K562 (cell line): ENCODE results near the gene N4BP2. TPM values are rescaled to one million over a fixed set of nuclear protein-coding genes. Genes with fewer than 3 reads are reported as not detected.

Experiments used
- JUN ChIP-seq, 2 experiments: sonication (generic) in 1 of 2; formaldehyde crosslinking in 1 of 2; IDR thresholded peaks; 2 replicates each; pipeline versions ENCODE4 v1.6.1 to v1.8.0; 2012 to 2022; ENCODE audit warnings: borderline replicate concordance in 2 of 2, mild to moderate bottlenecking in 2 of 2, improper control_type of control experiment in 1 of 2, low read depth in 1 of 2, low read length in 1 of 2, missing genetic modification reagents in 1 of 2
- KDM1A ChIP-seq, 2 experiments: fragments of 450-650 bp; IDR thresholded peaks; 2 replicates each; pipeline ENCODE4 v1.6.1; 2016; ENCODE audit warnings: mild to moderate bottlenecking in 2 of 2
- MIER1 ChIP-seq: fragments of 450-650 bp; IDR thresholded peaks from 2 replicates; pipeline ENCODE4 v1.6.1; 2016; ENCODE audit warnings: antibody characterized with exemption, mild to moderate bottlenecking, low read depth
- NR1H2 ChIP-seq: sonication (generic); formaldehyde crosslinking; IDR thresholded peaks from 2 replicates; pipeline ENCODE4 v1.4.0; 2020; ENCODE audit warnings: mild to moderate bottlenecking, missing genetic modification reagents
- PHB ChIP-seq: fragments of 250-450 bp; sonication (Bioruptor Pico); IDR thresholded peaks from 2 replicates; pipeline ENCODE4 v1.5.0; 2021
- SREBF1 ChIP-seq: fragments of 150-350 bp; IDR thresholded peaks from 2 replicates; pipeline ENCODE4 v1.6.1; 2014; ENCODE audit warnings: antibody characterized with exemption, low read depth, low read length, borderline replicate concordance
- TAF9B ChIP-seq: fragments of 450-650 bp; IDR thresholded peaks from 2 replicates; pipeline ENCODE4 v1.6.1; 2018; ENCODE audit warnings: mild to moderate bottlenecking; ENCODE audit not compliant: partially characterized antibody
- TCFL5 ChIP-seq: fragments of 250-450 bp; sonication (Bioruptor Pico); conservative IDR thresholded peaks from 2 replicates; pipeline ENCODE4 v1.6.1; 2021; ENCODE audit warnings: mild to moderate bottlenecking, moderate library complexity, matching md5 sums
- polyA plus RNA-seq, 8 experiments: library from polyadenylated mRNA; depleted of rRNA in 4 of 8; stranded (reverse) in 5 of 8; unstranded in 3 of 8; fragments of >200 nt; fragmentation: Nextera tagmentation in 2 of 8; fragmentation: Illumina TruSeq in 1 of 8; extraction: Ambion mirVana in 2 of 8; extraction: Trizol in 1 of 8; gene quantifications; 2 replicates each; pipeline versions ENCODE4 v1.2.1 to v1.2.3, GENCODE V29; 2011 to 2014; ENCODE audit warnings: inconsistent platforms in 1 of 8, missing spikeins in 1 of 8
- total RNA-seq, 7 experiments: library from RNA; depleted of rRNA in 6 of 7; stranded (reverse); fragments of >200 nt in 6 of 7; fragmentation: Illumina TruSeq in 2 of 7; extraction: Trizol in 2 of 7; gene quantifications; 2 replicates each; pipeline versions ENCODE4 v1.2.1 to v1.2.3, GENCODE V29; 2011 to 2021; ENCODE audit warnings: low replicate concordance in 1 of 7
- TF ChIP-seq, protein P1 (sequence below): sonication (generic); formaldehyde crosslinking; IDR thresholded peaks from 2 replicates; pipeline ENCODE4 v1.8.0; 2022; ENCODE audit warnings: mild to moderate bottlenecking, missing genetic modification reagents

Gene N4BP2
- total and polyA plus RNA-seq, 9 of the 15 experiments (the other 6 are each of a cell fraction or from before 2014, with no cell fraction given): 2.7 to 12.6 (median 7.6) TPM

DNA sequence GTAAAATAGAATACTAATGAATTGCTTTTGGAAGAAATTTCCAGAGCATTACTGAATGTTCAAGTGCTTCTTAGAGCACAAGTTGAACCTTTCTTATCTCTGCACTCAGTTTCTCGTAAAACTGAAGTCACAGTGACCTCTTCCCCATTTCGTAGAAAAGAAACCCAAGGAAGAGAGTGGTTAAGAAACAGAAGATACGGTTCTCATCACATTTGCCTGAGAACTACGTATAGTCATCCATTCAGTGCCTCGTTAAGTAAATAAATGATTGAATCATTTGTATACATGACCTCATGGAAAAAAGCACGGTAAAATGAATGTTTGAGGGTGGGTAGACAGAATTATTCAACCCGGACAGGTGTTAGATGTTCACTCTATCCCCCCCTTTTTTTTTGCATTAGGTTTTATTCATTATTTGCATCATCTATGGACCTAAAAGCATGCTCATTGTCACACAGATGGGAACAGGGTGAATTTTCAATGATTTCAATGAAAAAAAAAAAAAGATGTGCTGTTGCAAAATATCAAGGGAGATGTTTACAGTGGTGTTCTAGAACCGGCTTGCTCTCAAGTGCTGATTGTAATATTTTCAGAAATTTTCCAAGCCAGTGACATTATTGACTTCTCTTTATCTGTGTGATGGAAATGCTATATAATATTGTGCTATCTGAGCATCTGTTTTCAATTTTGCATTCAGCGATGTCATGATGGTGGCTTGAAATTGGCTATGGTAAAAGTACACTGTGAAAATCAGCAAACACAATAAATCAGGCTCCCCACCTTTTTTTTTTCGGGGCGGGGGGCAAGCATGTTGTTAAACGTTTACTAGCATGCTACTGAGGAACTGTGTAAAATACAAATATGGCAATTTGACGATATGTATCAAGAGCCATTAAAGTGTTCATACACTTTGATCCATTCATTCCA lies 144.5 kb downstream of the N4BP2 start (continued):
- TF ChIP-seq JUN (IDR thresholded peaks at IDR 0.05; ENCODE audit: borderline replicate concordance, low read depth, low read length) (peak; percentile 81), JUN (CRISPR knock-in tag; IDR thresholded peaks at IDR 0.05; ENCODE audit: borderline replicate concordance) (no peak), TAF9B (peak; percentile 56), MIER1 (no peak), KDM1A (IDR thresholded peaks at IDR 0.05) (peak; percentile 66 to 81), PHB (CRISPR knock-in tag) (no peak), SREBF1 (no peak), NR1H2 (0 out of 2 replicates have a peak, but pooled peaks have one; percentile 29), TCFL5 (CRISPR knock-in tag) (peak; percentile 1; the same call in 1 of the 2 replicates)
- TF ChIP-seq, protein P1, sequence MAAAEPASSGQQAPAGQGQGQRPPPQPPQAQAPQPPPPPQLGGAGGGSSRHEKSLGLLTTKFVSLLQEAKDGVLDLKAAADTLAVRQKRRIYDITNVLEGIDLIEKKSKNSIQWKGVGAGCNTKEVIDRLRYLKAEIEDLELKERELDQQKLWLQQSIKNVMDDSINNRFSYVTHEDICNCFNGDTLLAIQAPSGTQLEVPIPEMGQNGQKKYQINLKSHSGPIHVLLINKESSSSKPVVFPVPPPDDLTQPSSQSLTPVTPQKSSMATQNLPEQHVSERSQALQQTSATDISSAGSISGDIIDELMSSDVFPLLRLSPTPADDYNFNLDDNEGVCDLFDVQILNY: no peak
- TF ChIP-seq, all 486 proteins: peak for 74
